Panc1 (cell line): Measurements from ENCODE around the gene LRMDA.

Source experiments
- POLR2AphosphoS5 ChIP-seq: IDR thresholded peaks from 2 replicates; pipeline ENCODE4 v1.6.1; 2012; ENCODE audit warnings: mild to moderate bottlenecking, low read depth, low read length, moderate library complexity
- TCF7L2 ChIP-seq: IDR thresholded peaks from 2 replicates; pipeline ENCODE4 v1.6.1; 2011; ENCODE audit warnings: mild to moderate bottlenecking, low read depth, low read length, inconsistent platforms
- TF ChIP-seq, protein P1 (sequence below): fragments of 450-650 bp; IDR thresholded peaks from 2 replicates; pipeline ENCODE4 v1.5.1; 2017; ENCODE audit warnings: mild to moderate bottlenecking
- TF ChIP-seq, protein P2 (sequence below), 2 experiments: IDR thresholded peaks; 2 replicates each; pipeline ENCODE4 v1.6.1; 2011 to 2012; ENCODE audit warnings: low read depth in 2 of 2, control low read depth in 1 of 2, low read length in 1 of 2, mild to moderate bottlenecking in 1 of 2, moderate library complexity in 1 of 2; ENCODE audit not compliant: insufficient read depth in 1 of 2

DNA sequence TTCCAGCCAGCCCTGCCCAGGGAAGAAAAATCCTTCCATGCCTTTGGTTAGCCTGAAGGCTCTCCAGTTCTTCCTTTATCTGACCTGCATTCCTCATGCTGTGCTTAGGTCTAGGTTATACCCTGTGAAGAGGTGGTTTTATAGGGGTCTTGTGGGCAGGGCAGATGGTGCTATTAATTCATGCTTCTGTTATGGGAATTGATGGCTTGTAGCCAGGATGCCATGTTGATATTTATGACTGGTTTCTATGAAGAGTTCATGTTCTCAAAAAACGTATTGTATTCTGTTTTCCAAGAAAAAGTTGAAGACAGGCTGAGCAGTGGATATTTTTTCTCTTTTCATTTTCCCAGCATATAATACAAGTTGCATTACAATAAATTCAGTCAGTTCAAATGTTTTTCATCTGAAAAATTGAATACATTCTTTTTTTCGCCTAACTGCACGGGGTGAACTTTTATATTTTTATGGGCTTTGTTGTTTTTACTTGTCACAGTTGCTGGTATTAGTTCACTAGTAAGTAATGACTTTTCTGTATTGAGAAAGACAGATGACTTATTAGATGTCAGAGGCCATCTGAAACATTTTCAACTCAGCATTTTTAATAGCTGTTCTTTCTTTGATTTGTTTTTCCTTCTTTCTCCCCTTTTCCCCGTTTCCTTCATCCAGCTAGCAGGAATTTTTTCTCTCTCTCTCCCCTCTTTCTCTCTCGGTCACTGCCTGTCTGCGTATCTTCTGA lies 322.8 kb downstream of the LRMDA start:
- TF ChIP-seq, protein P1, sequence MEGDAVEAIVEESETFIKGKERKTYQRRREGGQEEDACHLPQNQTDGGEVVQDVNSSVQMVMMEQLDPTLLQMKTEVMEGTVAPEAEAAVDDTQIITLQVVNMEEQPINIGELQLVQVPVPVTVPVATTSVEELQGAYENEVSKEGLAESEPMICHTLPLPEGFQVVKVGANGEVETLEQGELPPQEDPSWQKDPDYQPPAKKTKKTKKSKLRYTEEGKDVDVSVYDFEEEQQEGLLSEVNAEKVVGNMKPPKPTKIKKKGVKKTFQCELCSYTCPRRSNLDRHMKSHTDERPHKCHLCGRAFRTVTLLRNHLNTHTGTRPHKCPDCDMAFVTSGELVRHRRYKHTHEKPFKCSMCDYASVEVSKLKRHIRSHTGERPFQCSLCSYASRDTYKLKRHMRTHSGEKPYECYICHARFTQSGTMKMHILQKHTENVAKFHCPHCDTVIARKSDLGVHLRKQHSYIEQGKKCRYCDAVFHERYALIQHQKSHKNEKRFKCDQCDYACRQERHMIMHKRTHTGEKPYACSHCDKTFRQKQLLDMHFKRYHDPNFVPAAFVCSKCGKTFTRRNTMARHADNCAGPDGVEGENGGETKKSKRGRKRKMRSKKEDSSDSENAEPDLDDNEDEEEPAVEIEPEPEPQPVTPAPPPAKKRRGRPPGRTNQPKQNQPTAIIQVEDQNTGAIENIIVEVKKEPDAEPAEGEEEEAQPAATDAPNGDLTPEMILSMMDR: no peak
- TF ChIP-seq, protein P2, sequence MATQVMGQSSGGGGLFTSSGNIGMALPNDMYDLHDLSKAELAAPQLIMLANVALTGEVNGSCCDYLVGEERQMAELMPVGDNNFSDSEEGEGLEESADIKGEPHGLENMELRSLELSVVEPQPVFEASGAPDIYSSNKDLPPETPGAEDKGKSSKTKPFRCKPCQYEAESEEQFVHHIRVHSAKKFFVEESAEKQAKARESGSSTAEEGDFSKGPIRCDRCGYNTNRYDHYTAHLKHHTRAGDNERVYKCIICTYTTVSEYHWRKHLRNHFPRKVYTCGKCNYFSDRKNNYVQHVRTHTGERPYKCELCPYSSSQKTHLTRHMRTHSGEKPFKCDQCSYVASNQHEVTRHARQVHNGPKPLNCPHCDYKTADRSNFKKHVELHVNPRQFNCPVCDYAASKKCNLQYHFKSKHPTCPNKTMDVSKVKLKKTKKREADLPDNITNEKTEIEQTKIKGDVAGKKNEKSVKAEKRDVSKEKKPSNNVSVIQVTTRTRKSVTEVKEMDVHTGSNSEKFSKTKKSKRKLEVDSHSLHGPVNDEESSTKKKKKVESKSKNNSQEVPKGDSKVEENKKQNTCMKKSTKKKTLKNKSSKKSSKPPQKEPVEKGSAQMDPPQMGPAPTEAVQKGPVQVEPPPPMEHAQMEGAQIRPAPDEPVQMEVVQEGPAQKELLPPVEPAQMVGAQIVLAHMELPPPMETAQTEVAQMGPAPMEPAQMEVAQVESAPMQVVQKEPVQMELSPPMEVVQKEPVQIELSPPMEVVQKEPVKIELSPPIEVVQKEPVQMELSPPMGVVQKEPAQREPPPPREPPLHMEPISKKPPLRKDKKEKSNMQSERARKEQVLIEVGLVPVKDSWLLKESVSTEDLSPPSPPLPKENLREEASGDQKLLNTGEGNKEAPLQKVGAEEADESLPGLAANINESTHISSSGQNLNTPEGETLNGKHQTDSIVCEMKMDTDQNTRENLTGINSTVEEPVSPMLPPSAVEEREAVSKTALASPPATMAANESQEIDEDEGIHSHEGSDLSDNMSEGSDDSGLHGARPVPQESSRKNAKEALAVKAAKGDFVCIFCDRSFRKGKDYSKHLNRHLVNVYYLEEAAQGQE (IDR thresholded peaks at IDR 0.05; ENCODE audit: insufficient read depth in 1 of 2, low read depth in 2 of 2, low read length in 1 of 2): no peak
- no peak for TF ChIP-seq POLR2AphosphoS5
- no peak for TF ChIP-seq TCF7L2
